HG03439 (cell line): ENCODE results near the gene DIDO1.

Experiments
- ATAC-seq: cut with Tn5 transposase; IDR thresholded peaks from one replicate; pipeline ENCODE4 v1.9.1; 2021; ENCODE audit warnings: mild to moderate bottlenecking, moderate library complexity; ENCODE audit not compliant: unreplicated experiment

The DIDO1 gene

DNA sequence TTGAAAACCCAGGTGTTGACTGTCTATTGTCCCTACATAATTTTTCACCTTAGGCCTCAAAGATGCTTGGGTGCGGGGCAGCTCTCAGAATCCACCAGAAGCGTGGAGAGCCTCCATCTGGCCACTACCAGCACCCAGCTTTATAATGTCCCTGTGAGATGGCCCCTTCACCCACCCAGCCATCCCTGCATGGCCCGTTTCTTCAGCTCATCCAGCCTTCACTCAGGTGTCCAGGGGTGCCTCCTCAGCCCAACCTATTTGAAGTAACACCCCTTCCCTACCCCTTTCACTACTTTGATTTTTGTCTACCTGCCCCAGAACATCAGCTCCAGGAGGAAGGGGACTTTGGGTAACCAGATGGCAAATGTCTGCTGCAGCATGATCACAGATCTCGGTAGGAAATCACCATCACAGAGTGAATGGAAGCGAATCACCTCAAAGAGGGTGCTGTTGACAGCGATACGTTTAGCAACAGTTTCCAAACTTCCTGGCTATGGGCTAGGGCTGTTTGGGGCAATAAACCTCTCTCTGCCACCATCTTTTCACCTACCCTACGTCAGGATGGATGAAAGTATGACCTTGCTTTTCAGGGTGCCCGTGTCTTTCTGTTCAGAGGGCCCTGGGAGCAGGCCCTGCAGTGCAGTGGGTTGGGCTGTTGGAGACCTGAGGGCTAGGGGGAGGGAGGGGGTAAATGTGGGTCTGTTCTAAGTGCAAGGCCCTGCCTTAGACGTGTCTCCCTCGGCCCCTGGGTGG, 25.0 kb upstream of the DIDO1 start:
- ATAC-seq, result no peak

DNA sequence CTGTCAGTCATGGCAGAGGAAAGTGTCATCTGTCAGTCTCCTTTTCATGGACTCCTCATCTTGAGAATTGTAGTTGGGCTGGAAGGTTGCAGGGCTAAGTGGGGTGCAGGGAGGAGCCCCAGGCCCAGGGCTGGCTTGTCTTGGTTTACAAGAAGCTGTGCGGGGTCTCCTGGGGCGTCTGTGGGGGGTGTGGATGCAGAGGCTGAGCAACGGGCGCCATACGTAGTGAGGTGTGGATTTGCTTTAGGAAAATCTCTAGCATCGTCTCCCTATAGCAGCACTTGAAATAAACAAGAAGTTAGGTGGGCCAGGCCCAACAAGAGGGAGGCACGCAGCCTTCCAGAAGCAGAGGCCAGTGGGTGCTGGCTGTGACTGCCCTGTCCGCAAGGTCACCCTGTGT, 24.4 kb upstream of the DIDO1 start:
- ATAC-seq, result no peak

DNA sequence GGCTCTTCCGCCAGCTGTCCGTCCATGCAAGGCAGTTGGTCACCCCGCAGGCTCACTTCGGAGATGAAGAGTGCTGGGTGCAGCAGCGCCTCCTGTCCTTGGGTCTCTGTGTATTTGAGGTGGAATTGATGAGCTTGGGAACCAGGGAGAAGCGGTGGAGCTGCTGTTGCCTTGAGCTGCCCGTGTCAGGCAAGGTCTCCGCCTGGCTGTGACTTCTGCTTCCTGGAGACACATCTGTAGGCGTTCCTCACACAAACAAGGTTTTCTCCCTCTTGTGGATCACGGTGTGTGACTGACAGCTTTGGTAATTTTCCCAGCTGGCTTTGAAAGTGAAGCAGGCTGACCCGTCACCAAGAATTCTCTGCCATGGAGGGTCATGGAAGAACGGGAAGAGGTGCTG, 23.7 kb upstream of the DIDO1 start:
- ATAC-seq, result no peak

DNA sequence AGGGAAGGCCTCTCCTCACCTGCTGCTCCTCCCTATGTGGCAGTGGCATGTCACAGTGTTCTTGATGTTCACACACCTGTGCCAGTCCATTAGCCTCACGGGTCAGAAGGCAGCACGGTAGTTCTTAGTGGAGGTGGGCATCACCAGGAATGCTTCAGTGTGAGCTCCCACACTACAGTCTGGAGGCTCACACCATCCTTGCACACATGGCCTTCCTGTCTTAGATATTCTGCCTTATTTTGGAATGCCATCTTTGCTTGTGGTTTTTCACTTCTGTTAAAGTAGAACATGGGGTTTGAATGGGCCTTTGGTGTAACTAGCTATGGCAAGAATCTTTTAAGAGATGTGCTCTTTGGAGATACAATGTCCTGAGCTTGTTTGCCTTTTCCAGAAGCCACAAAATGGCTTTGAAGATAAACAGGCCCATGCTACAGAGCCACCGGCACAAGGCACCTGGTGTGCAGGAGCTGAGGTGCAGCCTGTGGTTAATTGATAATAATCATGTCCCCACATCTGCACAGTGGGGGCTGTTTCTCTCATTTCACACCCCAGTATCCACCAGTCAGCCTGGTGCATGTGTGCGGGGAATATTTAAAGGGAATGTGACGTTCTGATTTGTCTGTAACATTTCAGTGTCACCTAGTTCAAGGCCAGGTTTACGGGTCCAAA, 23.0 kb upstream of the DIDO1 start:
- no peak for ATAC-seq

DNA sequence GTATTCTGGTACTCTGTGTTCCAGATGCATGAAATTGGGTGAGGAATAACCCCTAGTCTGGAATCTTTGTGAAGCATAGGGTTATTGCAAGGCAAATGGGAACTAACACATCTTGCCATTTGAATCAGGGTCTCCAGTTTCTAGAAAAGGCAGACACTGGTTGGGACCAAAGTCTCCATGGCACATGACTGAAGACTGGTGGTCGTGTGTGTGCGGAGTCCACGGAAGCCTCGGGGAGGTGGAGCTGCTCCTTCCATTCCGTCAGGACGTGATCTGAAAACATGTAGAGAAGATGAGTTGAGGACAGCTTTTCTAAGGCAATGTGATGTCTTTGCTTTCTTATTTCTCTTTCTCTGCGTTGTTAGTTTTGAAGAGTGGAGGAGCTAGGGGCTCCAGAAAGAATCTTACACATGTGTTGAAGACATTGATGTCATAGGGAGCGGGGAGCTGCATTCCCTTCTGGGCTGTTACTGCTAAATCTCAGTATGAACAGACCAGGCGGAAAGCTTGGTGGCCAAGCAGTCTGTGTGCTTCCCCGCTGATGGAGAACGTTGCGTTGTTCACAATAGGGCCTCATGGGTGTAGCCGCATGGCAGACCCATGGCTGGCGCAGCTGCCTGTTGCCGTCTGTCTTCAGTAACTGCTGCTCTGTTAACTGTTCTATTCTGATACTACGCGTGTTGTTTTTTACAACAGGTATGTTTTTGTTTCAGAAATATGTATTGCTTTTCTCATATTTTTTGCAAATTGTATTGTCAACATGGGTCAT, 21.4 kb upstream of the DIDO1 start:
- no peak for ATAC-seq

DNA sequence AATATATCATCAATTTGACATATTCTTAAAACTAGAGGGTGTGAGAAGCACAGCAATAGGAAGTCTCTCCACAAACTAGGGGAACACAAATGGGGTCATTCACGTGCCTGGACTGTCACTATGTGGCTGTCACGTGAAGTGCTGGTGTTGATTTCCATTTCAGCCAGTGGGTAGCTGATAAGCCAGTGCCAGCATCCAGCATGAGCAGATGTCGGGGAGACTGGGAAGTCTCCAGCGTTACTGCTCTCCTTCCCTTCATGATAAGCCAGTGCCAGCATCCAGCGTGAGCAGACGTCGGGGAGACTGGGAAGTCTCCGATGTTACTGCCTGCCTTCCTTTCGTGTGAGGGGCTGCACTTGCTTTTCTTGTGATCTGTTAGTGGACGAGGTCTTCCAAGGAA, 20.6 kb upstream of the DIDO1 start:
- no peak for ATAC-seq

DNA sequence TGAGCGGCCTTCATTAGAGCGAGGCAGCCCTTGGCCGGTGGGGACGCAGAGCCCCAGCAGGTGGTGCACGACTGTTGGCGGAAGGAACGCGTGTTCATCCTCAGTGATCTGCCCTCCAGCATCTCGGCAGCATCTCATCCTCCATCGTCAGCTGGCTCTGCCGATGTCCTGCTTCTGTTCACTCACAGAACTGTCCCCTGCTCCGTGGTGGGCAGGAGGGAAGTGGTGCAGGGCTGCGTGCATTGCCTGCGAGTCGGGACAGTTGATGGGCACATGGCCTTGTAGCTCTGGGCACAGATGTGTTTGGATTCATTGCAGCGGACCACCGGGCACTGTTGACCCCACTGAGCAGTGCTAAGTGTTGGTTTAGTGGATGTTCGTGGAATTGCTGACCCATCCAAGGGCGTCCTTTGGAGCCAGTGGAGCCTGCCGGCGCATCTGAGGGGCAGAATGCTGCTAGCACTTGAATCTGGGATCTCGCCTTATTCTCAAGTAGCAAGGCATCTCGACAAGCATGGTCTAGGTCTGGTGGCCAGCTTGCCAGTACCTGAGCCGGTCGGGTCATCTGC, 19.6 kb upstream of the DIDO1 start:
- ATAC-seq, result no peak

DNA sequence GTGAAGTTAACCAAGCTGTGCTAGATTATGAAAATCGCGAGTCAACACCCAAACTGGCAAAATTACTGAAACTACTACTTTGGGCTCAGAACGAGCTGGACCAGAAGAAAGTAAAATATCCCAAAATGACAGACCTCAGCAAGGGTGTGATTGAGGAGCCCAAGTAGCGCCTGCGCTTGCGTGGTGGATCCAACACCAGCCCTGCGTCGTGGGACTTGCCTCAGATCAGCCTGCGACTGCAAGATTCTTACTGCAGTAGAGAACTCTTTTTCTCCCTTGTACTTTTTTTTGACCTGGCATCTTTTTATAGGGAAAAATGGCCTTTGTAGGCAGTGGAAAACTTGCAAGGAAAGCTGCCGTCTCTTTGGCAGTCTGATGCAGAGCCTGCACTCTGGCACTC, 18.4 kb upstream of the DIDO1 start:
- no peak for ATAC-seq

DNA sequence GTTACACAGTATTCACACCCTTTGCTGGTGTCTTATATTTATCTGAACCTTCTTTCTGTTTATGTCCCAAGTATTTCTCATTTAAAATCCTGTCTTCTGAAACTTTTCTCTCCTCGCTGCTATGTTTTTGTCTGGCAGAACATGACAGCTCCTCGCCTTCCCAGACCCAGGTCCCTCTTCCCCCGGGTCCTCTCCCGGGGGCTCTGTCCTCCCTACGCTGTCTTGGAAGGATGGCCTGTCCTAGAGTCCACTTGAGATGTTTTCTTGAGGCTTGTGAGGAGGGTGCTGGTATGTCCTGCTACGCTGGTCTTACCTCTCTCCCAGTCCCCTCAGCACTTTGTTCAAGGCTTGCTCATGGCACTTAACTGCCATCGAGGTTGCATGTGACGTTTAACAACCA, 17.9 kb upstream of the DIDO1 start:
- ATAC-seq, result no peak

DNA sequence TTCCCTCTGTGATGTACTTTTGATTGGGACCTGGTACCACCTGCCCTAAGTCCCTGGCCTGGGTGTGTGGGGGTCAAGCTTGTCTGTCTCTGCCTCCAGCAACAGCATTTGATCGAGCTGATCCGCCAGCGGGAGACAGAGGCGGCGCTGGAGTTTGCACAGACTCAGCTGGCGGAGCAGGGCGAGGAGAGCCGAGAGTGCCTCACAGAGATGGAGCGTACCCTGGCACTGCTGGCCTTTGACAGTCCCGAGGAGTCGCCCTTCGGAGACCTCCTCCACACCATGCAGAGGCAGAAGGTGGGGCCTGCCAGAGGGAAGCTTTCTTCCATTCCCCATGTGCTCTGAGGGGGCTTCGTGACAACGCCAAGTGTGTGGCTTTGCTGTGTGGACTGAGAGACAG, 17.1 kb upstream of the DIDO1 start:
- ATAC-seq, result no peak

DNA sequence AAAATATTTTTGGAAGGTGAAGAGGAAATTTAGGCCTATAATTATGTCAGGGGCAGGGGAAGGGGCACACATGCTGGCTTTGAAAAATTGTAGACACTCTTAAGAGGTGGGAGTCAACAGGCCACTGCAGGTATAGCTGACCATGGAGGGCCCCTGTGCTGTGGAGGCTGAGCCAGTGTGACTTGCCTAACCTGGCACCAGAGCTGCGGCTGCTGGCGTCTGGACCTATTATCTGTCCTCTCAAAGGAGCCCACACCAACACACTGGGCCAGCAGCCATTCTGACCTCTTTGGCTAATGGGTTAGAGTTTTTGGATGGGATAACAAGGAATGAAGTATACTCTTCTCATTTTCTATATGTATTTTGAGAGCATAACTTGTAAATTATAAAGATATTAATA, 16.2 kb upstream of the DIDO1 start:
- ATAC-seq, result no peak

DNA sequence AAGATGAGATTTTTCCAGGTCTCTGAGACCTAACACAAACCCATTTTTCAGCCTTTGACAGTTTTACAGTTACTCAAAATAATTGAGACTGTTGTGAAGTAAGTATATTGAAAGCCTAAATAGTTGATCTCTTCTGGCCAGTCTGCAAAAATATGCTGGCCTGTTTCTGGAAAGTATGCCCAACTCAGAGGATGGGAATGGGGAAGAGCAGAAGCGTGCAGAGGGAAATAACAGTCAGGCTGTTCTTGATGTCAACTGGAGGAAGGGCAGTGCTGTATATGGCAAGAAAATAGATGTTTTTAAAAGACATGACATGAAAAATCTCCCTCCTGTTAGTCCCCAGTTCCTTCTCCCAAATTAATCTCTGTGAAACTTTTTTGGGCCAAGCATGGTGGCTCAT, 15.5 kb upstream of the DIDO1 start:
- ATAC-seq, result no peak

DNA sequence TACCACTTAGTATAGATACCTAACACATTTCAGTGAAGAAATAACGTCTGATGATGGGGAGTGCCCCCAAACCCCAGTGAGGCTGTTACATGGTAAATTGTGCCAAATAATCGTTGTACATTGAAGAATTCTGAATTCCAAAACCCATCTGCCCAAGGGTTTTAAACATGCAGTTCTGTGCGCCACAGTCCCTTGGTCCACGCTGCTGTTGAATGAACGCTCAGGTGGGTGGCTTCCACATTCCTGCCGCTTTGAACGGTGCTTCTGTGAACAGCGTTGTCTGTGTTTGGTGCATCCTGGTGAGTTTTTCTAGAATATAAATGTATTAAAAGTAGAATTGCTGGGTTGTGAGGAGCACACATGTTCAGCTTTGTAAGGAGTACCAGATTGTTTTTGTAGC, 14.6 kb upstream of the DIDO1 start:
- ATAC-seq, result no peak

DNA sequence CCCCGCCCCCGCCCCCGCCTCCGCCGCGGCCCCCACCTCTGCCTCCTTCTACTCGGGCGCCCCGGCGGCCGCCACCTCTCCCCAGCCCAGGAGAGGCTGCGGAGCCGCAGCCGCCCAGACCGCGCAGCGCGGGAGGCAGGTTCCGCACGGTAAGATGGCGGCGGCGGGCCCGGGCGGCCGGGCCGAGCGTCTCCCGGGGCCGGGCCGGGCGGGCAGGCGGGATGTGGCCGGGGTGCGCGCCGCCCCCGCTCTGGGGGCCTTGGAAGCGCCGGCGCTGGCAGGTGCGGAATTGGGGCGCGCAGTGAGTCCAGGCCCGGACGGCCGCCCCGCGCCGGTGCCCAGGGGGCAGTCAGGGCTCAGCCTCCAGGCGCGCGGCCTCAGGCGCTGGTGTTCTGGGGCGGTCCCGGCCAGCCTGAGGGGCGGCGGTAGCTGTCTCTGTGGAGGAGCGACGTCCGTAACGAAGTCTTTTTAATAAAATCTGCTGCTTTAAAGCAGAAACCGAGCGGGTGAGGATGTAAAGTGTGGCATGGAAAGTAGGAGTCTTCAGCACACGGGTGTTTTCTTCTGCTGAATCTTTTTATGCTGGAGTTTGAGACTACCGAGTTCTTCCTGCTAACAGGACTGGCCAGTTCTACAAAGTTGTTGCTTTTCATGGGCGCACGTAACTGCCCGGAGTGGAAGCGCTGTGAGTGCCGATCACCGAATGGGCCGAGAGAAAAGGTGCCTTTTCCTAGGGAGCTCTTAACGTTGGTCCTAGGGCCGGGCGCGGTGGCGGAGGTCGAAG, 12.0 kb upstream of the DIDO1 start, which contains the start of gene GID8:
GID8 (plus strand) TSS at position 43 of the 784 bp plus-strand sequence. CDS start 3,356 bp downstream, outside the sequence.
- peak; percentile 39 for ATAC-seq

DNA sequence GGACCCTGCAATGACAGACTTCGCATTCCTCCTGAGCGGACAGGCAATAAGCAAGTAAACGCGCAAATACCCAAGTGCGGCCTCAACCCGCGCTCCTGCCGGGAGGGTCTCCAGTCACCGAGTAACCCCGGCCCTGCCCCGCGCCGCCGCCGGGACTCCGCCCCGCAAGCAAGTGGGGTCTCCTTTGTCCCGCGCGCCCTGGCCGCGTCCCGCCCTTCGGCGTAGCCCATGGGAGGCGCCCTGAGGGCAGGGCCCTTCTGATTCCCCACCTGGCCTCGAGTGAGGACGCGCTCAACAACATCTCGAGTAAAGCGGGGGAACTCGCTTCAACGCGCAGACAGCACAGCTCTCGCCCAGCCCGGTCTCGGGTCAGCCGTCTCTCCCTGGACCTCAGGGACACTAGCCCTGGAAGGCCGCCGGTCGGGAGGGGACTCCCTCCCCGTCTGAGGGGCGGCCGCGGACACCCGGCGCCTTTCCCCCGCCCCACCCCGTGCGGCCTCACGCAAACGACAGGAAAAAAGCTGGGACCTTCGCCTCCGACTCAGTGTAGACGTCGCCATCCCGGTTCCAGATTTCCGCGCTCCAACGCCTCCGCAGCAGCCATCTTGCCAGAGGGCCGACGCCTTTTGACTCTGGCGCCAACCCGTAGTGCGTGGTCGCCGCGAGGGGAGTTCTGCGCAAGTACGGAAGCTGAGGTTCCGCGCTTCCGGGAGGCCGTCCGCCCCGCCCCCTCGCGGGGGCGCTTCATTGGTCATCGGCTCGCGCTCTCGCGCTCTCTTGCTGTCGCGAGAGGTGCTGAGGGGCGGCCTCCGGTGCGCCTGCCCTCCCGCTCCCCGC, 11.2 kb upstream of the DIDO1 start:
- ATAC-seq, result peak; percentile 82

DNA sequence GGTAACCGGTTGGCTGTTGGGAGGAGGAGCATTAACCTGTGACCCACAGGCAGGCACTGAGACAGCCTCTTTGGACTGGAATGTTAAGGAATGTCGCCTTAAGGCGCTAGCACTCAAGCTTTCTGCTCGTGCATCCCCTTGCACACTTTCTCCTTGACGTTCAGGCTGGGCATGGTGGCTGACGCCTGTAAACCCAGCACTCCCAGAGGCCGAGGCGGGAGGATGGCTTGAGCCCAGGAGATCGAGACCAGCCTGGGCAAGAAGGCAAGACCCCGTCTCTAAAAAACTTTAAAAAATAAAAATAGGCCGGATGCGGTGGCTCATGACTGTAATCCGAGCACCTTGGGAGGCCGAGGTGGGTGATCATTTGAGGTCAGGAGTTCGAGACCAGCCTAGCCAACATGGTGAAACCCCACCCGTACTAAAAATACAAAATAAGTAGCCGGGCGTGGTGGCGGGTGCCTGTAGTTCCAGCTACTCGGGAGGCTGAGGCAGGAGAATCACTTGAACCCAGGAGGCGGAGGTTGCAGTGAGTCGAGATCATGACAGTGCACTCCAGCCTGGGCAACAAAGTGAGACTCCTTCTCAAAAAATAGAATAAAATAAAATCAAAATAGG, 9.8 kb upstream of the DIDO1 start:
- ATAC-seq, result no peak

DNA sequence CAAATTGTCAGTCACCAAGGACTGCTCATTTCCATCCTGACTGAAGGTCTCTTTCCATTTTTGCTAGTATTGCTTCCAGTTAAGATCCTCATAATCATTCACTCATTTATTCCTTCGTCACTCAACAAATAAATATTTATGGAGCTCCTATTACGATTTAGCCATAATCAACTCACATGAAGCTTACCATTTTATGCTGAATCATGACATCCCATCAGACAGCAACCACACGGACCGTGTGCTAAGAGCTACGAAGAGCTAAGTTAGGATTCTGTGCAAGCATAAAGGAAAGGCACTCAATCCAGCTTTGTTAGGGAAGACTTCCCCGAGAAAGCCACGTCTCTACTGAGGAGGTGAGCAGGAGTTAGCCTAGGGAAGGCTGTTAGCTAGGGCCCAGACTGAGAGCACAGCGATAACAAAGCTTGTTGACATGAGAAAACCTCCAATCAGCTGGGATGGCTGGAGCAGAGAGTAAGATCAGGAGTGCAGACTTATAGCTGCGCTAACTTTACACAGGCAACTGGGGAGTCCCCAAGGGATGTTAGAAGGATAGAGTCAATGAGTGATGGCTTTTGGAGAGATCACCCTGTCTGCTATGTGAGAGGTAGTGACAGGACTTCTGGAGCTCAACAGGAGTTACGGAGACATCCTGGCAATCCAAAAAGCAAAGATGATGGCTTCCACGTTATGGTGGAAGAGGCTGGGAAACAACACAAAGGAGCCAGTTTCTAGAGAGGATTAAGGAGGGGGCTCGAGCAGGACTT, 9.1 kb upstream of the DIDO1 start:
- ATAC-seq, result no peak

DNA sequence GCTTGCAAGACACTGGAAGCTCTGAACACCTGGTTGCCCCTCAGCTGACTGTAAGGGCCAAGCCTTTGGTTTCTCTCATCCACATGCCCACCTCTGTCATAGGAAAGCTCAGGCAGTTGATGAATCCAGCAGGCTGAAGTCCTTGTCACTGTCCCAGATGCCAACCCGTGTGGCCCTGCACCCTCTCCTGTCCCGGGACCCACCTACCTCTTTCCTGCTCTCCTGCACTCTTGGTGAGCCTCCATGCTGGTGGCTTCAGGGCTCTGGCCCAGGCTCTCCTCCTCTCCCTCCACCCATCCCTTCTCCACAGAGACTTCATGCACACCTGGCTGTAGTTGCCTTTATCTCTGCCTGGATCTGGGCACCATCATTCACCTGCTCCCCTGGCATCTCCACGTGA, 7.7 kb upstream of the DIDO1 start:
- ATAC-seq, result no peak

DNA sequence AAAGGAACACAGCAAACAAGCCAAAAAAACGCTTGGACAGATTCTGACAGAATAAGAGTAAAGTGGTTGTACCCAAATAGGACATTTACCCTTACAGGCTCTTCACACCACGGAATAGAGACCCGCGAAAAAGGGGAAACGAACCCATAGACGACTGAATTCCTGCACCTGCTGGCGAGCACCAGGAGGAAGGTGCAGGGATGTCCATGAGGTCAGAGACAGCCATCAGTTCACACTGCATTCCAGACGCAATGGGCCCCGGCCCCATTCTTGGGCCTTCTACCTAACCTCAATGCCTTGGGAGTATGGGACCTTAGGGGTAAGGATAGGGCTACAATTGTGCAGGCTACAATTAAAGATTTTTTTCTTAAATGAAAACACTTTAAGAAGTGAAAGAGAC, 5.2 kb upstream of the DIDO1 start:
- ATAC-seq, result no peak
